Central memory CD8-positive, alpha-beta T cell (primary cell): Measurements from ENCODE around the gene KCTD18.

ENCODE experiments used
- ATAC-seq: fragments of 150-1000 bp; cut with Tn5 transposase; replicated peaks from 2 replicates; pipeline ENCODE4 v1.10.0; 2022; ENCODE audit warnings: mild to moderate bottlenecking, moderate FRiP score, moderate number of reproducible peaks; ENCODE audit not compliant: poor library complexity, severe bottlenecking; ENCODE audit errors: extremely low read depth
- DNase-seq, 2 donors: peaks; one replicate each; pipeline ENCODE4 v3.0.0; 2021; ENCODE audit warnings: low spot score in 2 of 2
- H3K27ac Mint-ChIP-seq: one replicate; pipeline ENCODE4 v1.8.0; 2022; ENCODE audit warnings: low read depth, mild to moderate bottlenecking, moderate library complexity, mixed read lengths
- H3K27me3 Mint-ChIP-seq: one replicate; pipeline ENCODE4 v1.8.0; 2022; ENCODE audit warnings: mixed read lengths
- H3K36me3 Mint-ChIP-seq: one replicate; pipeline ENCODE4 v1.8.0; 2022; ENCODE audit warnings: mild to moderate bottlenecking, moderate library complexity, mixed read lengths; ENCODE audit not compliant: insufficient read depth
- H3K4me1 Mint-ChIP-seq: one replicate; pipeline ENCODE4 v1.8.0; 2022; ENCODE audit warnings: mixed read lengths
- H3K4me3 Mint-ChIP-seq: one replicate; pipeline ENCODE4 v1.8.0; 2022; ENCODE audit warnings: mild to moderate bottlenecking, moderate library complexity, mixed read lengths
- H3K9me3 Mint-ChIP-seq: one replicate; pipeline ENCODE4 v1.8.0; 2022; ENCODE audit warnings: mixed read lengths

KCTD18 gene

GRCh38 chr2:200509612-200510433 is at the start of gene KCTD18:
TSS of gene KCTD18 (minus strand) at chr2:200510068. CDS start at chr2:200507016, 3,052 bp downstream.
- DNase-seq = peak; percentile 83 to 89
- ATAC-seq = peak; percentile 98
- peak within 1 kb of the TSS; percentile 67 for H3K27ac Mint-ChIP-seq
- peaks cover 18% of the 10 kb centered on the region for H3K4me1 Mint-ChIP-seq
- peaks cover 7% of the 10 kb centered on the region for H3K36me3 Mint-ChIP-seq
- no peaks in the 10 kb centered on the region for H3K27me3 Mint-ChIP-seq
- no peaks in the 10 kb centered on the region for H3K9me3 Mint-ChIP-seq
- peak within 1 kb of the TSS; percentile 80 for H3K4me3 Mint-ChIP-seq

- no peak overlapping the region for H3K27ac Mint-ChIP-seq
- no peaks in the 10 kb centered on the region for H3K27me3 Mint-ChIP-seq
- H3K4me1 Mint-ChIP-seq = no peaks in the 10 kb centered on the region
- H3K4me3 Mint-ChIP-seq = no peak overlapping the region
- H3K36me3 Mint-ChIP-seq = peaks cover 1% of the 10 kb centered on the region
- no peaks in the 10 kb centered on the region for H3K9me3 Mint-ChIP-seq
- ATAC-seq (no peak), DNase-seq (no peak)
Measured at GRCh38 chr2:200540793-200541192, 30.9 kb upstream of the KCTD18 start.

- H3K36me3 Mint-ChIP-seq = no peaks in the 10 kb centered on the region
- H3K9me3 Mint-ChIP-seq = no peaks in the 10 kb centered on the region
- H3K27me3 Mint-ChIP-seq = no peaks in the 10 kb centered on the region
- DNase-seq = no peak
- no peaks in the 10 kb centered on the region for H3K4me1 Mint-ChIP-seq
- no peak overlapping the region for H3K27ac Mint-ChIP-seq
- no peak for ATAC-seq
- H3K4me3 Mint-ChIP-seq = no peak overlapping the region
Measured at GRCh38 chr2:200538139-200538538, 28.3 kb upstream of the KCTD18 start.

GRCh38 chr2:200534572-200534971 is 24.7 kb upstream of the KCTD18 start:
- Mint-ChIP-seq H3K27me3 (no peaks in the 10 kb centered on the region), H3K4me1 (no peaks in the 10 kb centered on the region), H3K36me3 (no peaks in the 10 kb centered on the region), H3K4me3 (no peak overlapping the region), H3K9me3 (no peaks in the 10 kb centered on the region), H3K27ac (no peak overlapping the region)
- no peak for ATAC-seq
- DNase-seq = no peak

- no peak overlapping the region for H3K4me3 Mint-ChIP-seq
- no peaks in the 10 kb centered on the region for H3K4me1 Mint-ChIP-seq
- DNase-seq (no peak), ATAC-seq (no peak)
- no peaks in the 10 kb centered on the region for H3K27me3 Mint-ChIP-seq
- no peak overlapping the region for H3K27ac Mint-ChIP-seq
- H3K36me3 Mint-ChIP-seq = no peaks in the 10 kb centered on the region
- H3K9me3 Mint-ChIP-seq = no peaks in the 10 kb centered on the region
Measured at GRCh38 chr2:200533754-200534153, 23.9 kb upstream of the KCTD18 start.

GRCh38 chr2:200528228-200528627 is 18.4 kb upstream of the KCTD18 start:
- H3K4me3 Mint-ChIP-seq = no peak overlapping the region
- DNase-seq = no peak
- H3K36me3 Mint-ChIP-seq = peaks cover 3% of the 10 kb centered on the region
- H3K27me3 Mint-ChIP-seq = no peaks in the 10 kb centered on the region
- peaks cover 14% of the 10 kb centered on the region for H3K4me1 Mint-ChIP-seq
- no peaks in the 10 kb centered on the region for H3K9me3 Mint-ChIP-seq
- no peak overlapping the region for H3K27ac Mint-ChIP-seq
- no peak for ATAC-seq

- H3K4me3 Mint-ChIP-seq = peak within 1 kb of the TSS; percentile 87
- H3K36me3 Mint-ChIP-seq = peaks cover 3% of the 10 kb centered on the region
- DNase-seq (peak; percentile 91), ATAC-seq (peak; percentile 100)
- peaks cover 14% of the 10 kb centered on the region for H3K4me1 Mint-ChIP-seq
- peak within 1 kb of the TSS; percentile 84 for H3K27ac Mint-ChIP-seq
- no peaks in the 10 kb centered on the region for H3K9me3 Mint-ChIP-seq
- no peaks in the 10 kb centered on the region for H3K27me3 Mint-ChIP-seq
Measured at GRCh38 chr2:200525882-200526651, 16.2 kb upstream of the KCTD18 start, which contains the start of gene SGO2. TSS of gene SGO2 (plus strand) at chr2:200526207. CDS start at chr2:200532976, 6,769 bp downstream.

- Mint-ChIP-seq H3K4me3 (peak overlapping the region; percentile 87), H3K27ac (peak overlapping the region; percentile 84), H3K9me3 (no peaks in the 10 kb centered on the region), H3K4me1 (peaks cover 14% of the 10 kb centered on the region), H3K27me3 (no peaks in the 10 kb centered on the region), H3K36me3 (peaks cover 3% of the 10 kb centered on the region)
- no peak for ATAC-seq
- no peak for DNase-seq
Measured at GRCh38 chr2:200525551-200525881, 15.6 kb upstream of the KCTD18 start.

GRCh38 chr2:200525066-200525465 is 15.2 kb upstream of the KCTD18 start:
- ATAC-seq (no peak), DNase-seq (no peak)
- Mint-ChIP-seq H3K9me3 (no peaks in the 10 kb centered on the region), H3K36me3 (peaks cover 3% of the 10 kb centered on the region), H3K4me3 (no peak overlapping the region), H3K27ac (no peak overlapping the region), H3K27me3 (no peaks in the 10 kb centered on the region), H3K4me1 (peaks cover 14% of the 10 kb centered on the region)

GRCh38 chr2:200523604-200524003 is 13.7 kb upstream of the KCTD18 start:
- H3K9me3 Mint-ChIP-seq = no peaks in the 10 kb centered on the region
- H3K36me3 Mint-ChIP-seq = peaks cover 3% of the 10 kb centered on the region
- DNase-seq = no peak
- H3K4me1 Mint-ChIP-seq = peaks cover 14% of the 10 kb centered on the region
- ATAC-seq = no peak
- no peak overlapping the region for H3K4me3 Mint-ChIP-seq
- H3K27ac Mint-ChIP-seq = no peak overlapping the region
- H3K27me3 Mint-ChIP-seq = no peaks in the 10 kb centered on the region

- Mint-ChIP-seq H3K4me1 (peaks cover 14% of the 10 kb centered on the region), H3K4me3 (no peak overlapping the region), H3K36me3 (peaks cover 3% of the 10 kb centered on the region), H3K9me3 (no peaks in the 10 kb centered on the region), H3K27ac (no peak overlapping the region), H3K27me3 (no peaks in the 10 kb centered on the region)
- ATAC-seq (no peak), DNase-seq (no peak)
Measured at GRCh38 chr2:200523158-200523557, 13.3 kb upstream of the KCTD18 start.

GRCh38 chr2:200515155-200515554 is 5.3 kb upstream of the KCTD18 start:
- H3K4me3 Mint-ChIP-seq = no peak overlapping the region
- no peak for DNase-seq
- H3K27ac Mint-ChIP-seq = no peak overlapping the region
- H3K36me3 Mint-ChIP-seq = no peaks in the 10 kb centered on the region
- peaks cover 8% of the 10 kb centered on the region for H3K27me3 Mint-ChIP-seq
- no peaks in the 10 kb centered on the region for H3K9me3 Mint-ChIP-seq
- no peaks in the 10 kb centered on the region for H3K4me1 Mint-ChIP-seq
- no peak for ATAC-seq

- no peaks in the 10 kb centered on the region for H3K9me3 Mint-ChIP-seq
- peaks cover 18% of the 10 kb centered on the region for H3K4me1 Mint-ChIP-seq
- H3K36me3 Mint-ChIP-seq = peaks cover 9% of the 10 kb centered on the region
- DNase-seq (no peak), ATAC-seq (no peak)
- H3K27me3 Mint-ChIP-seq = no peaks in the 10 kb centered on the region
- peak overlapping the region; percentile 80 for H3K4me3 Mint-ChIP-seq
- H3K27ac Mint-ChIP-seq = peak overlapping the region; percentile 67
Measured at GRCh38 chr2:200509235-200509611, 645 bp downstream of the KCTD18 start.
